SK-N-MC (cell line): ENCODE results near the gene MARCOL.

ENCODE experiments used
- EZH2 ChIP-seq: fragments of 200-600 bp; sonication (generic); IDR thresholded peaks from one replicate; pipeline ENCODE4 v1.6.1; 2017; ENCODE audit warnings: antibody characterized with exemption
- FOXP2 ChIP-seq: optimal IDR thresholded peaks from 2 replicates; pipeline ENCODE3; 2011; ENCODE audit warnings: mild to moderate bottlenecking, moderate library complexity; ENCODE audit not compliant: insufficient read depth; ENCODE audit errors: extremely low read length, control extremely low read depth
- POLR2AphosphoS5 ChIP-seq: IDR thresholded peaks from 2 replicates; pipeline ENCODE4 v1.6.1; 2012; ENCODE audit warnings: mild to moderate bottlenecking, low read depth, low read length, borderline replicate concordance

GRCh38 chr5:148208226-148208625 is 30.1 kb upstream of the MARCOL start:
- TF ChIP-seq POLR2AphosphoS5: no peak
- no peak for TF ChIP-seq EZH2
- TF ChIP-seq FOXP2: no peak
